HepG2 (cell line): ENCODE results near the gene CPNE5. TPM values are rescaled to one million over a fixed set of nuclear protein-coding genes. Genes with fewer than 3 reads are reported as not detected.

Experiments
- ATAC-seq: fragments of 200-7000 bp; cut with Tn5 transposase; 3 replicates; pipeline ENCODE4 v1.9.1; 2020; ENCODE audit warnings: mild to moderate bottlenecking, moderate library complexity
- BruUV-seq: library from RNA; stranded (reverse); fragments of 400-500 nt; replicated peaks from 2 replicates; lab custom pipeline; 2021; lab: Mats Ljungman, UMichigan
- CTCF ChIA-PET: fragments of 300-600 bp; formaldehyde crosslinking; extraction: SDS; loops from one replicate; lab custom pipeline; 2021; ENCODE audit warnings: low total read pairs, inconsistent platforms, low intra/inter-chr PET ratio; lab: Yijun Ruan, JAX
- POLR2A ChIA-PET: fragments of 350-600 bp; sonication (Branson Sonifier 250); formaldehyde crosslinking; loops from one replicate; lab custom pipeline; 2020; ENCODE audit warnings: antibody characterized with exemption, inconsistent platforms; lab: Yijun Ruan, JAX
- DNase-seq: peaks from one replicate; pipeline ENCODE4 v3.0.0-alpha.2; 2015; ENCODE audit warnings: low spot score
- FAIRE-seq: peaks from 3 replicates; lab custom pipeline; 2011; peaks lifted over from hg19 to GRCh38; lab: Jason Lieb, UNC
- H2AFZ ChIP-seq: one replicate; pipeline ENCODE4 v1.6.1; 2011; ENCODE audit warnings: low read length, inconsistent platforms
- H3K27ac ChIP-seq: fragments of 300-600 bp; 3 replicates; pipeline ENCODE4 v1.8.0; 2011; ENCODE audit warnings: mixed run types, mild to moderate bottlenecking, mixed read lengths, low read length, inconsistent platforms; ENCODE audit not compliant: insufficient read depth; ENCODE audit errors: extremely low read length
- H3K27me3 ChIP-seq, 2 experiments: fragments of 200-600 bp in 1 of 2; 2 replicates in 1 of 2; 3 replicates in 1 of 2; pipeline versions ENCODE4 v1.6.0 to v1.8.0; 2011; ENCODE audit warnings: low read length in 2 of 2, mild to moderate bottlenecking in 2 of 2, moderate library complexity in 2 of 2, inconsistent platforms in 1 of 2; ENCODE audit not compliant: insufficient read depth in 2 of 2, control insufficient read depth in 1 of 2
- H3K36me3 ChIP-seq, 2 experiments: fragments of 200-600 bp in 1 of 2; replicated peaks in 1 of 2; 2 replicates in 1 of 2; 3 replicates in 1 of 2; pipeline versions ENCODE4 v1.5.1 to v1.8.0; 2011; ENCODE audit warnings: low read length in 2 of 2, inconsistent platforms in 1 of 2; ENCODE audit not compliant: insufficient read depth in 2 of 2, control insufficient read depth in 1 of 2
- H3K4me1 ChIP-seq: 2 replicates; pipeline ENCODE4 v1.5.1; 2012; ENCODE audit warnings: low read length, inconsistent platforms; ENCODE audit not compliant: insufficient read depth
- H3K4me2 ChIP-seq: 2 replicates; pipeline ENCODE4 v1.6.0; 2011; ENCODE audit warnings: low read depth, low read length, inconsistent platforms
- H3K4me3 ChIP-seq, 3 experiments: fragments of 200-600 bp in 1 of 3; sonication (generic), shearing (Covaris generic) in 1 of 3; replicated peaks in 1 of 3; 2 replicates each; pipeline ENCODE4 v1.5.1; 2011 to 2016; ENCODE audit warnings: low read length in 3 of 3, inconsistent platforms in 2 of 3, low read depth in 2 of 3, mild to moderate bottlenecking in 2 of 3, control low read depth in 1 of 3, mixed read lengths in 1 of 3; ENCODE audit not compliant: insufficient read depth in 1 of 3
- H3K79me2 ChIP-seq: one replicate; pipeline ENCODE4 v1.6.1; 2011; ENCODE audit warnings: low read length, inconsistent platforms; ENCODE audit not compliant: insufficient read depth
- H3K9ac ChIP-seq: 2 replicates; pipeline ENCODE4 v1.6.0; 2011; ENCODE audit warnings: mild to moderate bottlenecking, low read depth, low read length, inconsistent platforms; ENCODE audit not compliant: insufficient read depth
- H3K9me3 ChIP-seq: 2 replicates; pipeline ENCODE4 v1.5.1; 2012; ENCODE audit warnings: mild to moderate bottlenecking, low read length
- H4K20me1 ChIP-seq: 2 replicates; pipeline ENCODE4 v1.6.0; 2011; ENCODE audit warnings: inconsistent platforms, mild to moderate bottlenecking, low read length, moderate library complexity; ENCODE audit not compliant: insufficient read depth
- SSRP1 ChIP-seq: IDR thresholded peaks from 2 replicates; pipeline ENCODE4 v1.6.1; 2016; ENCODE audit warnings: control low read depth
- STAG1 ChIP-seq: sonication (generic); formaldehyde crosslinking; IDR thresholded peaks from 2 replicates; pipeline ENCODE4 v1.4.0; 2020; ENCODE audit warnings: missing genetic modification reagents
- ZKSCAN1 ChIP-seq: fragments of 150-350 bp; IDR thresholded peaks from 2 replicates; pipeline ENCODE4 v1.6.1; 2014; ENCODE audit warnings: low read length
- WGBS: methylation state at CpG from one replicate; pipeline ENCODE4 v1.1.6; 2017; ENCODE audit warnings: low lambda C conversion rate; 5-methylcytosine and 5-hydroxymethylcytosine counted together
- in situ Hi-C: cut with HindIII; loops from 2 replicates; pipeline ENCODE4 v1.10.0; 2017; ENCODE audit warnings: low pct_unique_long_range_greater_than_20kb; ENCODE audit not compliant: extremely low pct_ligation_motif_present
- intact Hi-C: fragments of 100-400 bp; cut with micrococcal nuclease; formaldehyde crosslinking; loops from one replicate; pipeline ENCODE4 v1.10.0; 2022; ENCODE audit not compliant: unreplicated experiment
- polyA plus RNA-seq, 8 experiments: library from polyadenylated mRNA; depleted of rRNA in 3 of 8; stranded (reverse) in 7 of 8; unstranded in 1 of 8; fragments of >200 nt; fragmentation: Illumina TruSeq in 4 of 8; extraction: Trizol in 4 of 8; gene quantifications; 2 replicates each; pipeline versions ENCODE4 v1.2.1 to v1.2.3, GENCODE V29; 2011 to 2016; ENCODE audit warnings: low read depth in 4 of 8, missing spikeins in 1 of 8, mixed read lengths in 1 of 8; ENCODE audit not compliant: insufficient read depth in 1 of 8
- total RNA-seq, 5 experiments: library from RNA; depleted of rRNA; stranded (reverse); fragments of >200 nt; fragmentation: Illumina TruSeq; extraction: Trizol; gene quantifications; 2 replicates each; pipeline ENCODE4 v1.2.3, GENCODE V29; 2016; ENCODE audit warnings: low read depth in 1 of 5
- TF ChIP-seq, protein P1 (sequence below): sonication (generic); formaldehyde crosslinking; IDR thresholded peaks from 2 replicates; pipeline ENCODE4 v1.5.0; 2020; ENCODE audit warnings: mild to moderate bottlenecking, missing genetic modification reagents, moderate library complexity

CPNE5 gene
- total and polyA plus RNA-seq, 2 of the 13 experiments (the other 11 are each of a cell fraction or from before 2014, with no cell fraction given) = 0.16 TPM; not detected in 1

DNA sequence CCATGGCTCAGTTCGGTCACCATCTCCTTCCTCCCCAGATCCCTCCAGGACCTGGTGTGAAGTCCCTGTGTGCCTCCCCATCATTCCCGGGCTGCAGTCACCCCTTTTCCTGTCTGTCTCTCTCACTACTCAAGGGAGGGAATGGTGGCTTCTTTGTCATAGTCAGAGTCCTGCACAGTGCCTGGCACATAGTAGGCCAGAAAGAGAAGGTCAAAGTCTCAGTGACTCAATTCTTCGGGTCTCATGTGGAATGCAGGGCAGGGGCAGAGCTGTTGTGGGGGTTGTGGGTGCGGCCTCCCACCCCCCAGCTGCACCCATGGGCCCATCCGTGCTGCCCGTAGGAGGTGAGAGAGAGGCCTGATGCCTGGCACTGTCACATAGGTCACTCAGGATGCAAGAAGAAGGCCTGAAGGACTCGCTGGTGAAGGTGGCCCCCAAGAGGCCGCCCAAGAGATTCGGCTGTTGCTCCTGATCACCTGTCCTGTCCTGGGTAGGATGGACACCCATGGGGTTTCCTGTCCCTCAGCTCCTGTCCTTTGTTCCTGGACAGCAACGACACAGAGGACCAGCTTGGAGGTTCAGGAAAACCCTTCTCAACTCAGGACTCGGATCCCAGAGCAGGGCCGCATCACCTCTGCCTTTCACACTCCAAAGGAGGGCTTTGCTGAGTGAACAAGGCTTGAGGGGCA is 107.5 kb downstream of the CPNE5 start:
- WGBS = 21% methylated on average over 9 of the region's 12 CpGs
- ATAC-seq (peak; percentile 19; the same call in 2 of the 3 replicates), DNase-seq (no peak), FAIRE-seq (no peak)
- Histone ChIP-seq H3K9ac (no peak overlapping the region), H3K9me3 (no peaks in the 10 kb centered on the region), H3K4me1 (no peaks in the 10 kb centered on the region), H4K20me1 (no peaks in the 10 kb centered on the region), H3K79me2 (no peaks in the 10 kb centered on the region), H3K27ac (no peak overlapping the region), H3K27me3 (peaks cover 14 to 72% of the 10 kb centered on the region in 2 experiments), H3K36me3 (no peaks in the 10 kb centered on the region), H2AFZ (no peak overlapping the region), H3K4me2 (no peak overlapping the region), H3K4me3 (no peak overlapping the region)
- POLR2A ChIA-PET = no interaction called here
- intact Hi-C loops = no loop called here
- peak; percentile 45 for TF ChIP-seq STAG1
- TF ChIP-seq ZKSCAN1 = peak; percentile 72; the same call in 1 of the 2 replicates
- TF ChIP-seq SSRP1 (CRISPR knock-in tag) = no peak
- TF ChIP-seq, protein P1, sequence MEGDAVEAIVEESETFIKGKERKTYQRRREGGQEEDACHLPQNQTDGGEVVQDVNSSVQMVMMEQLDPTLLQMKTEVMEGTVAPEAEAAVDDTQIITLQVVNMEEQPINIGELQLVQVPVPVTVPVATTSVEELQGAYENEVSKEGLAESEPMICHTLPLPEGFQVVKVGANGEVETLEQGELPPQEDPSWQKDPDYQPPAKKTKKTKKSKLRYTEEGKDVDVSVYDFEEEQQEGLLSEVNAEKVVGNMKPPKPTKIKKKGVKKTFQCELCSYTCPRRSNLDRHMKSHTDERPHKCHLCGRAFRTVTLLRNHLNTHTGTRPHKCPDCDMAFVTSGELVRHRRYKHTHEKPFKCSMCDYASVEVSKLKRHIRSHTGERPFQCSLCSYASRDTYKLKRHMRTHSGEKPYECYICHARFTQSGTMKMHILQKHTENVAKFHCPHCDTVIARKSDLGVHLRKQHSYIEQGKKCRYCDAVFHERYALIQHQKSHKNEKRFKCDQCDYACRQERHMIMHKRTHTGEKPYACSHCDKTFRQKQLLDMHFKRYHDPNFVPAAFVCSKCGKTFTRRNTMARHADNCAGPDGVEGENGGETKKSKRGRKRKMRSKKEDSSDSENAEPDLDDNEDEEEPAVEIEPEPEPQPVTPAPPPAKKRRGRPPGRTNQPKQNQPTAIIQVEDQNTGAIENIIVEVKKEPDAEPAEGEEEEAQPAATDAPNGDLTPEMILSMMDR (CRISPR knock-in tag) = peak; percentile 37; the same call in 1 of the 2 replicates
- CTCF ChIA-PET = no interaction called here
- no TSS peak for BruUV-seq
- in situ Hi-C loops = no loop called here
